Mesenteric fat pad (tissue), 1 donor: ENCODE measurements around the gene INCA1. TPM values are rescaled to one million over a fixed set of nuclear protein-coding genes. Genes with fewer than 3 reads are reported as not detected.

ENCODE experiments used
- microRNA-seq: library from miRNA; unstranded; fragments of <30 nt; microRNA quantifications from one replicate; pipeline ENCODE4 v1.2.0, GENCODE V29; 2020; ENCODE audit warnings: borderline number of aligned reads
- total RNA-seq: library from RNA; stranded (reverse); fragmentation: NEBNext Ultra II Directional; extraction: Animal tissue kit (Norgen Biotek cat#: 25700); gene quantifications from one replicate; pipeline ENCODE4 v1.2.1, GENCODE V29; 2021
- donor health status: DM: yes; HTN: yes; CAD: no.

INCA1 gene
- total RNA-seq, 1 donor from 2014 or later, result 0.71 TPM

Small RNA genes within 50 kb of the gene (microRNA-seq; reads per million reads assigned to microRNA genes)
- gene MIR6864, result not detected
- gene MIR6865, result not detected

Other genes starting within 250 kb of the INCA1 start
- gene TM4SF5, start 225.6 kb downstream of the INCA1 start, total RNA-seq, result not detected
- gene VMO1, start 211.2 kb downstream of the INCA1 start, total RNA-seq, result 6.9 TPM
- gene GLTPD2, start 208.6 kb downstream of the INCA1 start, total RNA-seq, result not detected
- gene PSMB6, start 201.4 kb downstream of the INCA1 start, total RNA-seq, result 109 TPM
- gene PLD2, start 190.4 kb downstream of the INCA1 start, total RNA-seq, result 22.8 TPM
- gene MINK1, start 164.2 kb downstream of the INCA1 start, total RNA-seq, result 60.3 TPM
- gene C17orf107, start 98.0 kb downstream of the INCA1 start, total RNA-seq, result 3.0 TPM
- 1.6 TPM for gene CHRNE, start 94.4 kb downstream of the INCA1 start, total RNA-seq
- gene GP1BA, start 65.2 kb downstream of the INCA1 start, total RNA-seq, result not detected
- gene SLC25A11, start 57.5 kb downstream of the INCA1 start, total RNA-seq, result 50.0 TPM
- 63.3 TPM for gene RNF167, start 57.3 kb downstream of the INCA1 start, total RNA-seq
- 575 TPM for gene PFN1, start 49.0 kb downstream of the INCA1 start, total RNA-seq
- gene ENO3, start 46.4 kb downstream of the INCA1 start, total RNA-seq, result 4.0 TPM
- 55.5 TPM for gene SPAG7, start 29.7 kb downstream of the INCA1 start, total RNA-seq
- 53.8 TPM for gene CAMTA2, start 9.8 kb downstream of the INCA1 start, total RNA-seq
- 213 TPM for gene KIF1C, start 428 bp upstream of the INCA1 start, total RNA-seq
- 0.22 TPM for gene SLC52A1, start 37.9 kb upstream of the INCA1 start, total RNA-seq
- 4.2 TPM for gene ZFP3, start 80.9 kb upstream of the INCA1 start, total RNA-seq
- gene ZNF232, start 114.4 kb upstream of the INCA1 start, total RNA-seq, result 4.6 TPM
- gene USP6, start 118.5 kb upstream of the INCA1 start, total RNA-seq, result 0.26 TPM
- gene ZNF594, start 194.3 kb upstream of the INCA1 start, total RNA-seq, result 2.8 TPM
- 7.6 TPM for gene SCIMP, start 237.3 kb upstream of the INCA1 start, total RNA-seq